ENCODE measurements around the gene TIPIN. TPM values are rescaled to one million over a fixed set of nuclear protein-coding genes. Genes with fewer than 3 reads are reported as not detected.
"Not testable (repeated sequence)": the region's sequence is repeated elsewhere in the genome, so short reads cannot be mapped to it uniquely, and the experiment has no call there.

The TIPIN gene
- total RNA-seq, 2 experiments from 2014 or later = 3.7 to 3.9 TPM

- H3K9me3 ChIP-seq (ENCODE audit: control insufficient read depth in 1 of 2, insufficient read depth in 1 of 2, low read length in 2 of 2) = no peaks in the 10 kb centered on the region
- Mint-ChIP-seq H3K4me1 (ENCODE audit: low read depth) (peaks cover 59% of the 10 kb centered on the region), H3K36me3 (ENCODE audit: low read depth) (peaks cover 17% of the 10 kb centered on the region), H3K27ac (peak within 1 kb of the TSS; percentile 96), H3K4me3 (peak within 1 kb of the TSS; percentile 99), H3K9me3 (no peaks in the 10 kb centered on the region), H3K27me3 (no peaks in the 10 kb centered on the region)
- ChIA-PET CTCF (interaction anchor here (0.6 to 8.2 kb wide), 31 partner anchors 8 to 775 kb away, joined by 3 to 107 read pairs (median 4); partner anchors contain the start of genes DIS3L, INTS14, RPL4 and SNAPC5), POLR2A (interaction anchor here (0.6 to 7.0 kb wide), 19 partner anchors 14 to 1082 kb away, joined by 3 to 94 read pairs (median 5); partner anchors contain the start of genes DIS3L, RAB11A, RNU5B-1 and RPL4)
- peak; percentile 90 for TF ChIP-seq CTCF (IDR thresholded peaks at IDR 0.05)
- no peaks in the 10 kb centered on the region for H3K36me3 ChIP-seq (ENCODE audit: insufficient read depth, low read length)
- intact Hi-C loops (cut with DNase I, micrococcal nuclease) = loop anchor here (1.0 to 10.0 kb wide), 8 partner anchors 16 to 1492 kb away; partner anchors contain the start of genes SNAPC5 (in 2 of the 2), TIPIN (in 2 of the 2) and DIS3L (in 1 of the 2)
- H3K27me3 ChIP-seq (ENCODE audit: control insufficient read depth in 1 of 2, insufficient read depth in 2 of 2, low read length in 2 of 2) = no peaks in the 10 kb centered on the region
- H3K4me1 ChIP-seq (ENCODE audit: insufficient read depth, low read length) = peaks cover 46% of the 10 kb centered on the region
- ATAC-seq (ENCODE audit: poor library complexity) (peak; percentile 82), DNase-seq (peak; percentile 94 to 100 (median 98))
- peak within 1 kb of the TSS; percentile 75 for H3K4me3 ChIP-seq (ENCODE audit: low read length)
- peak within 1 kb of the TSS; percentile 57 to 66 for H3K27ac ChIP-seq (ENCODE audit: low read depth in 1 of 2, low read length in 2 of 2)
These were observed 30.0 kb upstream of the TIPIN start, which contains the start of gene MAP2K1 for GRCh38 chr15:66386204-66387123. Gene MAP2K1 (plus strand): TSS chr15:66386912. CDS start chr15:66387348, 436 bp downstream.

- H3K4me1 Mint-ChIP-seq (ENCODE audit: low read depth) = peaks cover 14% of the 10 kb centered on the region
- H3K27ac ChIP-seq (ENCODE audit: low read depth in 1 of 2, low read length in 2 of 2); H3K36me3 Mint-ChIP-seq (ENCODE audit: low read depth); H3K27me3 ChIP-seq (ENCODE audit: control insufficient read depth in 1 of 2, insufficient read depth in 2 of 2, low read length in 2 of 2); H3K4me3 ChIP-seq (ENCODE audit: low read length); H3K4me3 Mint-ChIP-seq; H3K27ac Mint-ChIP-seq; ATAC-seq (ENCODE audit: poor library complexity); H3K27me3 Mint-ChIP-seq; POLR2A ChIA-PET; DNase-seq; H3K36me3 ChIP-seq (ENCODE audit: insufficient read depth, low read length); H3K9me3 Mint-ChIP-seq; H3K9me3 ChIP-seq (ENCODE audit: control insufficient read depth in 1 of 2, insufficient read depth in 1 of 2, low read length in 2 of 2); H3K4me1 ChIP-seq (ENCODE audit: insufficient read depth, low read length): not testable (repeated sequence)
- intact Hi-C loops (cut with DNase I, micrococcal nuclease) = loop anchor here in 1 of 2 experiments (10.0 kb wide), 2 partner anchors 87 to 1487 kb away; partner anchors contain the start of gene DIS3L
- CTCF ChIA-PET = interaction anchor here (0.6 kb wide), 1 partner anchor 137 kb away, joined by 3 read pairs; no protein-coding TSS in a partner anchor
These were observed 24.9 kb upstream of the TIPIN start for GRCh38 chr15:66381376-66381775.

GRCh38 chr15:66378814-66379430, 22.4 kb upstream of the TIPIN start:
- Histone ChIP-seq H3K4me3 (ENCODE audit: low read length) (no peak overlapping the region), H3K9me3 (ENCODE audit: control insufficient read depth in 1 of 2, insufficient read depth in 1 of 2, low read length in 2 of 2) (peaks cover 0 to 7% of the 10 kb centered on the region in 2 experiments), H3K36me3 (ENCODE audit: insufficient read depth, low read length) (no peaks in the 10 kb centered on the region), H3K27ac (ENCODE audit: low read depth in 1 of 2, low read length in 2 of 2) (no peak overlapping the region), H3K4me1 (ENCODE audit: insufficient read depth, low read length) (no peaks in the 10 kb centered on the region), H3K27me3 (ENCODE audit: control insufficient read depth in 1 of 2, insufficient read depth in 2 of 2, low read length in 2 of 2) (no peaks in the 10 kb centered on the region)
- Mint-ChIP-seq H3K4me1 (ENCODE audit: low read depth) (no peaks in the 10 kb centered on the region), H3K4me3 (no peak overlapping the region), H3K27ac (no peak overlapping the region), H3K27me3 (no peaks in the 10 kb centered on the region), H3K36me3 (ENCODE audit: low read depth) (no peaks in the 10 kb centered on the region), H3K9me3 (no peaks in the 10 kb centered on the region)
- DNase-seq (no peak), ATAC-seq (ENCODE audit: poor library complexity) (no peak)
- POLR2A ChIA-PET = no interaction called here
- no peak for TF ChIP-seq CTCF (IDR thresholded peaks at IDR 0.05)
- intact Hi-C loops (cut with DNase I, micrococcal nuclease) = no loop called here
- CTCF ChIA-PET = interaction anchor here (1.0 to 1.2 kb wide), 2 partner anchors 8 to 119 kb away, joined by 3 to 6 read pairs; partner anchors contain the start of gene MAP2K1

All from CD4-positive, alpha-beta T cell (primary cell).